ENCODE results near the gene PHF20. TPM values are rescaled to one million over a fixed set of nuclear protein-coding genes. Genes with fewer than 3 reads are reported as not detected.
"Not testable (repeated sequence)": the region's sequence is repeated elsewhere in the genome, so short reads cannot be mapped to it uniquely, and the experiment has no call there.

PHF20 gene
- polyA plus RNA-seq, 3 donors, result 5.9 to 26.5 (median 16.0) TPM

DNA sequence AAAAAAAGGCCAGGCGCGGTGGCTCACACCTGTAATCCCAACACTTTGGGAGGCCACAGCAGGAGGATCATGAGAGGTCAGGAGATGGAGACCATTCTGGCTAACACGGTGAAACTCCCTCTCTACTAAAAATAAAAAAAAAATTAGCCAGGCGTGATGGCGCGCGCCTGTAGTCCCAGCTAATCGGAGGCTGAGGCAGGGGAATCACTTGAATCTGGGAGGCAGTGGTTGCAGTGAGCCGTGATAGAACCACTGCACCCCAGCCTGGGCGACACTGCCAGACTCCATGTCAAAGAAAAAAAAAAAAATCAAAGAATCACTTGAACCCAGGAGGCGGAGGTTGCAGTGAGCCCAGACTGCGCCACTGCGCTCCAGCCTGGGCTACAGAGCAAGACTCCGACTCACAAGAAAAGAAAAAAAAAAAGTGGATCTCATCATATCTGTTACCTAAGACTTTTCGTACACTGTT lies 33.9 kb upstream of the PHF20 start:
- H3K27ac ChIP-seq (ENCODE audit: low read depth, low read length), result no peak overlapping the region
- 91 to 93% (median 92%) methylated on average over 13 to 15 of the region's 15 CpGs for WGBS, 3 donors

DNA sequence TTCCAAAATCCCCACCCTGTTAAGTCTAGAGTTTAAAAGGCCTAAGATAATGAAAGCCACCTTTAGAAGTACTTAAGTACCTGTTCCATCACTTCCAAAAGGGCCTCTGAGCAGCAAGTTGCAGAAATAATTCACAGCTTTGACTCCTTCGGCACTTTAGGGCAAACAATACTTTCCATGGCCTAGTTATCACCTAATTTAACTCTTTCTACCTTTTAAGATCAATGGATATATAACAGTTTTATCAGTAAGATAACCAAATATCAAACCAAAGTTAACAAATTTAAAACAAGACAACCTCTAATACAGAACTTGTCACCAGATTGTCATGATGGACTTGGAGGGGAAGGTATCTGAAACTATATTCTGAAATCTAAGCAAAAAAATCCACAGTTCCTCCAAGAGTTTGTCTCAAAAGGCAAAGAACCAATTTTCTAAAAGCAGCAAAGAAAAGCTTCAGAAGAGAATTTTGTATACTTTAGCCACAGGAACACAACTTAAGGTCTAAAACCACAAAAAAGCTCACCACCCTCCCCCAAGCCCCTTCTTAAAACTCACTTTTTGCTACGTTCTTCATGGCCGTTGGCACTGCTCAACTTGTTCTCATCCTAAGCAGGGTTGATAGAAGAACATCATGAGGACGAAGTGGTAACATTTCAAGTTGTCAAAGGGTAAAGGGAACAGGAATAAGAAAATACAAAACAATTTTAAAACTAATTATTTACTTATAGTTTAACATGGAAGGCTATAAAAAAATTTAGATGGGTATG lies 33.2 kb upstream of the PHF20 start:
- no peak overlapping the region for H3K27ac ChIP-seq (ENCODE audit: low read depth, low read length)
- 37 to 60% (median 53%) methylated on average over 4 of the region's 4 CpGs for WGBS, 3 donors

- WGBS, 3 donors, result 34 to 50% (median 47%) methylated on average over 7 of the region's 7 CpGs
These were observed 32.3 kb upstream of the PHF20 start for GRCh38 chr20:35739294-35740163.

GRCh38 chr20:35741892-35742740 lies 29.7 kb upstream of the PHF20 start, which contains the start of gene RBM39:
RBM39 (minus strand) TSS chr20:35742260; CDS start chr20:35740874, 1,386 bp downstream.
- peak within 1 kb of the TSS; percentile 99 for H3K27ac ChIP-seq (ENCODE audit: low read depth, low read length)
- 0 to 1% (median 0%) methylated on average over 66 of the region's 66 CpGs for WGBS, 3 donors

More at GRCh38 chr20:35739294-35740163, 32.3 kb upstream of the PHF20 start:
- H3K27ac ChIP-seq (ENCODE audit: low read depth, low read length), result no peak overlapping the region

GRCh38 chr20:35742741-35743523 lies 28.9 kb upstream of the PHF20 start:
- 1% methylated on average over 8 of the region's 8 CpGs for WGBS, 3 donors
- H3K27ac ChIP-seq (ENCODE audit: low read depth, low read length), result peak overlapping the region; percentile 53

DNA sequence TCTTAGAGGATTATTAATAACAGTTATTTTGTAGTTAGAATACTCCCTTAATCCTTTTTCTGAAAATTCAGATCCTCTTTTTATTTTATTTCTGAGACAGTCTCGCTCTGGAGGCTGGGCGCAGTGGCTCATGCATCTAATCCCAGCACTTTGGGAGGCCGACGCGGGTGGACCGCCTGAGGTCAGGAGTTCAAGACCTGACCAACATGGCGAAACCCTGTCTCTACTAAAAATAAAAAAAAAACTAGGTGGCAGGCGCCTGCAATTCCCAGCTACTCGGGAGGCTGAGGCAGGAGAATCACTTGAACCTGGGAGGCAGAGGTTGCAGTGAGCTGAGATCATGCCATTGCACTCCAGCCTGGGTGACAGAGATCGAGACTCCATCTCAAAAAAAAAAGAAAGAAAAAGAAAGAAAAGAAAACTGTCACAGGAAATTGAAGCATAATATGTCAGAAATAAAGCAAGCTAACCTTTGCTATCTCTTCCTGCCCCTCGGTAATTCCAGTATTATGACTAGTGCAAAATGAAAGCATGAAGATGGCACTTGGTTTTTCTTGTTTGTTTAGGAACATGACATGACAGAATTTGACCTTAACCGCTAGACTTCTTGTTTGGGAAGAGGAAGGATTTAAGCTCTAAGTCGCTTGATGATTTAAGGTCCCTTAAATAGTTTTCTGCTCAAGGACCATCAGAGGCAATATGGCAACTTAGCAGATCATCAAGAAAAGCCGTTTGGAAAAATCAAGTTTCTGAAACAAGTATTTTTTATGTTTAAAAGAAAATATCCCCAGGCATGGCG lies 27.9 kb upstream of the PHF20 start:
- H3K27ac ChIP-seq (ENCODE audit: low read depth, low read length), result peak overlapping the region; percentile 67
- WGBS, 3 donors, result 51 to 84% (median 56%) methylated on average over 15 of the region's 15 CpGs

DNA sequence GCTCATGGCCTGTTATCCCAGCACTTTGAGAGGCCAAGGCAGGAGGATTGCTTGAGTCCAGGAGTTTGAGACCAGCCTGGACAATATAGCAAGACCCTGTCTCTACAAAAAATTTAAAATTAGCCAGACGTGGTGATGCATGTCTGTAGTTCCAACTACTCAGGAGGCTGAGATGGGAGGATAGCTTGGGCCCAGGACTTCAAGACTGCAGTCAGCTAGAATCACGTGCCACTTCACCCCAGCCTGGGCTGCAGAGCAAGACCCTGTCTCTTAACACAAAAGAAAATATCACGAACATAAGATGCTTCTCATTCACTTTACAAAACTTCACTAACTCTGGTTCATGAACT lies 27.3 kb upstream of the PHF20 start:
- H3K27ac ChIP-seq (ENCODE audit: low read depth, low read length), result not testable (repeated sequence)
- 88 to 92% (median 90%) methylated on average over 3 of the region's 3 CpGs for WGBS, 3 donors

DNA sequence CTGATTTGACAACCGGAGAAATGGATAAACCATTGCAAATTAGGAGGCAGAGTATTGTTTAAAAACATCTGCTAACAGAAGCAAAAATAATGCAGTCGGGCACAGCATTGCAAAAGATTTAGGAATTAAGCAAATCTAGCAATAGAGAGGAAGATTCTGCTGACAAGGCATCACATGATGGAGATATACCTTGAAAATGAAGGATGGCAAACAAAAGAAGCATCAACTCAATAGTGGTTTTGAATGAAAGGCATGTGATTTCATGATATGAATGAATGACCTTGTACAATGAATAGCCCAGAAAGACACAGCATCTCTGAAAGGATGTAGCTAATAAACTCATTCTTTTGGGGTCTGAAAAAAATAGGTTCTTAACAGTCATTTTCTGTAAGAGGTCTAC lies 21.2 kb upstream of the PHF20 start:
- 63 to 74% (median 71%) methylated on average over 2 of the region's 2 CpGs for WGBS, 3 donors
- no peak overlapping the region for H3K27ac ChIP-seq (ENCODE audit: low read depth, low read length)

GRCh38 chr20:35756404-35756803 lies 15.4 kb upstream of the PHF20 start:
- no peak overlapping the region for H3K27ac ChIP-seq (ENCODE audit: low read depth, low read length)
- WGBS, 3 donors, result 95 to 98% (median 95%) methylated on average over 4 of the region's 4 CpGs

DNA sequence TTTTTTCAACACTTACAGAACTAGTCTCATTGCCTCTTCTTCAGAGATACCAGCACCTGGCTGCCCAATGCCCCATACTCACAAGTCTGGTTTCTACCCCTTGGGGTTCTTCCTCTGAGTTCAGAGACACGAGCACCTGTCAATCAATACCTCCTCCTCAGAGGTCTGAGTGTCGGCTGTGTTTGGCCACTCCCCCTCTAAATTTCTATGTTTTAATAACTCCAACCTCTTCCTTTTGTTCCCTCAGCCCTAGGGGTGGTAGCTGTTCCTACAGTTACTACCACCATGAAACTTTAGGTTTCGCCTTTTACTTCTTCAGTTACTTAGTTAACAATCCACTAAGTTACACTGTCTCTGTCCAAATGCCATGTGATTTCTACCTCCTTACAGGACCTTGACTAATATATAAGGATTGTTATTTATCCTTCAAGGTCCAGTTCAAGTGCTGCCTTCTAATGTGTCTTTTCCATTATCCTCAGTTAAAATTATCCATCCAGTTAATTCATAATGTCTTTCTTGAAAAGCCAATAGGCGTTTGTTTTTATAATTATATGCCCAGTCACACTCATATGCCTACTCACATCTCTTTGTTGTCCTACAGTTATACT lies 14.6 kb upstream of the PHF20 start:
- H3K27ac ChIP-seq (ENCODE audit: low read depth, low read length), result no peak overlapping the region
- WGBS, 3 donors, result 73 to 80% (median 78%) methylated on average over 4 of the region's 4 CpGs

GRCh38 chr20:35761548-35761947 lies 10.3 kb upstream of the PHF20 start:
- H3K27ac ChIP-seq (ENCODE audit: low read depth, low read length), result not testable (repeated sequence)
- 82 to 92% (median 82%) methylated on average over 11 of the region's 11 CpGs for WGBS, 3 donors

- no peak overlapping the region for H3K27ac ChIP-seq (ENCODE audit: low read depth, low read length)
- 88 to 91% (median 90%) methylated on average over 3 of the region's 3 CpGs for WGBS, 3 donors
These were observed 9.4 kb upstream of the PHF20 start for GRCh38 chr20:35762461-35762860.

GRCh38 chr20:35764936-35765335 lies 6.9 kb upstream of the PHF20 start:
- 87 to 98% (median 93%) methylated on average over 2 of the region's 2 CpGs for WGBS, 3 donors
- not testable (repeated sequence) for H3K27ac ChIP-seq (ENCODE audit: low read depth, low read length)

DNA sequence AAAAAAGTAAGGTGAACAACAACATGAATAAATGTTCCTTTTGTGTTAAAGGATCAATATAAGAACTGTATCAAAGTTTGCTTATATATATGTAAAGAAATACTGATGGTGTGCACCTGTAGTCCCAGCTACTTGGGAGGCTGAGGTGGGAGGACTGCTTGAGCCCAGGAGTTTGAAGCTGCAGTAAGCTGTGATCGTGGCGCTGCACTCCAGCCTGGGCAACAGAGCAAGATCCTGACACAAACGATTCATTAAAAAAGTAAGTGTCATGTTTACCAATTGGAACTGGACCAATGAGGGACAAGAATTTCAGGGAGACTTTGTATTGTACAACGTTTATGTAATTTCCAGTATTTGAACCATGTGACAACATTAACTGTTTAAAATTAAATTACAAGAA lies 5.0 kb upstream of the PHF20 start:
- WGBS, 3 donors, result 70 to 75% (median 71%) methylated on average over 4 of the region's 4 CpGs
- H3K27ac ChIP-seq (ENCODE audit: low read depth, low read length), result no peak overlapping the region

DNA sequence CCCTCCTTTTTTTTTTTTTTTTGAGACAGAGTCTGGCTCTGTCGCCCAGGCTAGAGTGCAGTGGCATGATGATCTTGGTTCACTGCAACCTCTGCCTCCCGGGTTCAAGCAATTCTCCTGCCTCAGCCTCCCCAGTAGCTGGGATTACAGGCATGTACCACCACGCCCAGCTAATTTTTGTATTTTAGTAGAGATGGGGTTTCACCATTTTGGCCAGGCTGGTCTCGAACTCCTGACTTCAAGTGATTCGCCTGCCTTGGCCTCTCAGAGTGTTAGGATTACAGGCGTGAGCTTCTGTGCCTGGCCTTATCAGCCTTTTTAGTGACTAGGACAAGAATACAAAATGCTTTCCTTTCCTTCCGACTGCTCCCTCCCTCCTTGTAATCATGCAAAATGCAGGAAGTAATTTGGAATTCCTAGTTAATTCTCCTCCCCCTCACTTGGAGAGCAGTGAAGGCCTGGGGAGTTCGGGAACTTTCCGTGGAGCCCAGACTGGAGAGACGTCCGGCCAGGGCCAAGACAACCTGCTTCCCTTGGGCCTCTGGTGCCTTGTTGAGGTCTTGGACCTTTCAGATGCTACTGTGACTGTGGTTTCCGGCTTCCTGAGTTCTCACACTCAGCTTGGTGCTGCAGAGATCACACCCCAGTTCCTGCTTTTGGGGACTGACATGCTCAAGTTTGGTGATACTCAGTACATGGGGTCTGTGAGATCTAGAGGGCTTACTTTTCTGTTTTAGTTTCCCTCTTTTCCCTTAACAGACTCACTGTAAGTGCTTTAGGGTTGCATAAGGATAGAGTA lies 3.9 kb upstream of the PHF20 start:
- WGBS, 3 donors, result 27 to 73% (median 28%) methylated on average over 12 of the region's 12 CpGs

More for the DNA sequence above, 3.9 kb upstream of the PHF20 start:
- peak overlapping the region; percentile 74 for H3K27ac ChIP-seq (ENCODE audit: low read depth, low read length)
